HepG2 (cell line): ENCODE results near the gene STK24. TPM values are rescaled to one million over a fixed set of nuclear protein-coding genes. Genes with fewer than 3 reads are reported as not detected.
A peak's percentile ranks its signal among the peaks of the same experiment; 100 is the strongest.

ENCODE experiments used
- BORCS8-MEF2B ChIP-seq: sonication (generic); formaldehyde crosslinking; IDR thresholded peaks from 2 replicates; pipeline ENCODE4 v1.8.0; 2022; ENCODE audit warnings: mild to moderate bottlenecking, missing genetic modification reagents
- BRCA1 ChIP-seq: sonication (generic); formaldehyde crosslinking; IDR thresholded peaks from 2 replicates; pipeline ENCODE4 v1.4.0; 2020; ENCODE audit warnings: missing genetic modification reagents
- DMAP1 ChIP-seq: IDR thresholded peaks from 2 replicates; pipeline ENCODE4 v1.6.1; 2016
- FOXO4 ChIP-seq: sonication (generic); formaldehyde crosslinking; conservative IDR thresholded peaks from 2 replicates; pipeline ENCODE4 v1.8.1; 2023; ENCODE audit warnings: missing genetic modification reagents
- GMEB1 ChIP-seq: sonication (generic); formaldehyde crosslinking; IDR thresholded peaks from 2 replicates; pipeline ENCODE4 v1.5.1; 2020; ENCODE audit warnings: missing genetic modification reagents, mild to moderate bottlenecking, borderline replicate concordance
- HINFP ChIP-seq: sonication (generic); formaldehyde crosslinking; IDR thresholded peaks from 2 replicates; pipeline ENCODE4 v1.4.0; 2020; ENCODE audit warnings: low read depth, mild to moderate bottlenecking, missing genetic modification reagents
- HNRNPL ChIP-seq: fragments of 200-400 bp; formaldehyde crosslinking; IDR thresholded peaks from 2 replicates; pipeline ENCODE4 v1.6.1; 2017; ENCODE audit warnings: mild to moderate bottlenecking, low read depth, low read length
- HOXA3 ChIP-seq: sonication (generic); formaldehyde crosslinking; IDR thresholded peaks from 2 replicates; pipeline ENCODE4 v1.5.0; 2020; ENCODE audit warnings: missing genetic modification reagents
- MYC ChIP-seq: sonication (generic); formaldehyde crosslinking; IDR thresholded peaks from 2 replicates; pipeline ENCODE4 v1.9.0; 2021; ENCODE audit warnings: missing genetic modification reagents, borderline replicate concordance
- NFIB ChIP-seq: sonication (generic); formaldehyde crosslinking; IDR thresholded peaks from 2 replicates; pipeline ENCODE4 v1.9.0; 2021; ENCODE audit warnings: missing genetic modification reagents, mild to moderate bottlenecking, borderline replicate concordance
- TBX2 ChIP-seq: sonication (generic); formaldehyde crosslinking; IDR thresholded peaks from 2 replicates; pipeline ENCODE4 v1.5.0; 2020; ENCODE audit warnings: missing genetic modification reagents, mild to moderate bottlenecking, borderline replicate concordance
- TCF7L2 ChIP-seq: IDR thresholded peaks from 2 replicates; pipeline ENCODE4 v1.6.1; 2011; ENCODE audit warnings: mild to moderate bottlenecking, low read depth, low read length, moderate library complexity
- UBTF ChIP-seq: sonication (generic); formaldehyde crosslinking; IDR thresholded peaks from 2 replicates; pipeline ENCODE4 v1.4.0; 2020; ENCODE audit warnings: mild to moderate bottlenecking, missing genetic modification reagents
- ZBTB38 ChIP-seq: sonication (generic); formaldehyde crosslinking; IDR thresholded peaks from 2 replicates; pipeline ENCODE4 v1.5.1; 2020; ENCODE audit warnings: mild to moderate bottlenecking, missing genetic modification reagents
- ZFX ChIP-seq: sonication (generic); formaldehyde crosslinking; IDR thresholded peaks from 2 replicates; pipeline ENCODE4 v1.4.0; 2020; ENCODE audit warnings: mild to moderate bottlenecking, low read depth, missing genetic modification reagents, moderate library complexity
- ZNF18 ChIP-seq: sonication (generic); formaldehyde crosslinking; IDR thresholded peaks from 2 replicates; pipeline ENCODE4 v1.8.0; 2022; ENCODE audit warnings: mild to moderate bottlenecking, missing genetic modification reagents; ENCODE audit not compliant: insufficient replicate concordance
- ZNF512 ChIP-seq: sonication (generic); formaldehyde crosslinking; IDR thresholded peaks from 2 replicates; pipeline ENCODE4 v1.4.0; 2020; ENCODE audit warnings: mild to moderate bottlenecking, missing genetic modification reagents
- ZSCAN20 ChIP-seq: sonication (generic); formaldehyde crosslinking; IDR thresholded peaks from 2 replicates; pipeline ENCODE4 v1.4.0; 2020; ENCODE audit warnings: missing genetic modification reagents, mild to moderate bottlenecking, borderline replicate concordance
- ZZZ3 ChIP-seq: sonication (generic); formaldehyde crosslinking; IDR thresholded peaks from 2 replicates; pipeline ENCODE4 v1.4.0; 2020; ENCODE audit warnings: missing genetic modification reagents, mild to moderate bottlenecking, borderline replicate concordance
- polyA plus RNA-seq, 8 experiments: library from polyadenylated mRNA; depleted of rRNA in 3 of 8; stranded (reverse) in 7 of 8; unstranded in 1 of 8; fragments of >200 nt; fragmentation: Illumina TruSeq in 4 of 8; extraction: Trizol in 4 of 8; gene quantifications; 2 replicates each; pipeline versions ENCODE4 v1.2.1 to v1.2.3, GENCODE V29; 2011 to 2016; ENCODE audit warnings: low read depth in 4 of 8, missing spikeins in 1 of 8, mixed read lengths in 1 of 8; ENCODE audit not compliant: insufficient read depth in 1 of 8
- total RNA-seq, 5 experiments: library from RNA; depleted of rRNA; stranded (reverse); fragments of >200 nt; fragmentation: Illumina TruSeq; extraction: Trizol; gene quantifications; 2 replicates each; pipeline ENCODE4 v1.2.3, GENCODE V29; 2016; ENCODE audit warnings: low read depth in 1 of 5

STK24 gene
- total and polyA plus RNA-seq, 2 of the 13 experiments (the other 11 are each of a cell fraction or from before 2014, with no cell fraction given), result 51.3 to 73.0 TPM

- TF ChIP-seq HINFP (CRISPR knock-in tag) (no peak), DMAP1 (CRISPR knock-in tag) (no peak), ZSCAN20 (0 out of 2 replicates have a peak, but pooled peaks have one; percentile 79), ZBTB38 (CRISPR knock-in tag) (peak; percentile 47; the same call in 1 of the 2 replicates), UBTF (CRISPR knock-in tag) (0 out of 2 replicates have a peak, but pooled peaks have one; percentile 14), TBX2 (no peak), BRCA1 (no peak), NFIB (CRISPR knock-in tag) (no peak), TCF7L2 (no peak), HNRNPL (no peak), BORCS8-MEF2B (no peak), ZFX (peak; percentile 48), ZZZ3 (CRISPR knock-in tag) (no peak), FOXO4 (no peak), GMEB1 (CRISPR knock-in tag) (0 out of 2 replicates have a peak, but pooled peaks have one; percentile 20), ZNF512 (CRISPR knock-in tag) (no peak), ZNF18 (CRISPR knock-in tag) (no peak), HOXA3 (CRISPR knock-in tag) (peak; percentile 36; the same call in 1 of the 2 replicates), MYC (peak; percentile 25; the same call in 1 of the 2 replicates)
Observed at GRCh38 chr13:98476538-98476966, 100.4 kb downstream of the STK24 start (continued).
